Glomerular visceral epithelial cell (primary cell): ENCODE measurements around the gene NKX2-8.

Source experiments
- DNase-seq: peaks from one replicate; pipeline ENCODE4 v3.0.0-alpha.2; 2016; ENCODE audit errors: extremely low spot score

Gene NKX2-8

DNA sequence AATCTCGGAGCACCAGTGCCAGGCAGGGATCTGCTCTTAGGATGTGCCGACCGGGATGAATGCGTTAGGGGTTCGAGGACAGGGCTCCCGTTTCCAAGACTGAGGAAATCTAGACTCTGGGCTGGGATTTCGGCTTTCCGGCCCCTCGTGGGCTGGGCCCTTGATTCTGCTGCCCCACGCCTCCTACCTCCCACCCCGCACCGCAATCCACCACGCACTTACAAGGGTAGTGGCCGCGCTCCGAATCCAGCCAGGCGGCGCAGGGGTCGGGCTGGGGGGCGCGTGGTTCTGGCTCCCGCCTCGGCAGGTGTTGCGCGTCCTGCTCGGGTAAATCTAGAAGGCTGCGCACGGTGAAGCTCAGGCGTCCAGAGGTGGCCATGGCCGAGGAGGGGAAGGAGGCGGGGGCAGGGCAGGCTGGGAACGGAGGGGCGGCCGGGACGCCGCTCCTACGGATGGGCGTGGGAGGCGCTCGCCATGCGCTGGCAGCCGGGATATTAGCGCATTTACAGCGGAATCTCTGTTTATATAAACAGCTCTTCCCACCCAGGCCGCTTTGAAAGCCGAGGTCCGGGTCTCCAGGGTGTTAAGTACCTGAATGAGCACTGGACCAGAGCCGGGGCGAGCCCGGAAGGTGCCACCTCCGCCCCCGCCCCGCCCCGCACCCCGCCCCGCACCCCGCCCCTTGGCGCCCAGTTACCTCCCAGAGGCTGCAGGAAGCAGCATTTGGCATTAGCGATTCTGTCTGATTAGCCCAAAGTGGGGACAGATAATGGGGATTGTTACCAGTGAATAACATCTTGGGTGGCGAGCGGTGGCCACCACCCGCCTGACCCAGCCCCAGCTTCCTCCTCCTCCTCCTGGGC lies at the start of gene NKX2-8:
NKX2-8 (minus strand) TSS at position 604 of the 863 bp plus-strand sequence; CDS start at position 379, 225 bp downstream.
- DNase-seq, result no peak

DNA sequence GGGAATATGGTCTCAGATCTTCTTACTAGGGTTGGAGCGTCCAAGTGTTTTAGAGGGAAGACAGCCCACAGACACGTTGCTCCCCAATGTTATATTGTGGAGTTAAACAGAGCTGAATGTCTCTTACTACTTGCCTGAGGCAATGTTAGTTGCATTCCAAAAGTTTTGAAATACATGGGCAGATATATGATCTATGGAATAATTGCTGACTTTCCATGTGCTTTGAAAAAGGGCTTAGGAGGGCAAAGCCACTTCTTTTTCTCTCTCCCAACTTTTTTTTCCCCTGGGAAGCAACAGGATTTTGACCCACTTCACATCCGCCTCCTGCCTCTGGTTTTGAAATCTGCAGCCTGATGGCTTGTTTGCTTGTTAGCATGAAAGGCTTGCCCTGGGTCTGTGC lies 45.6 kb upstream of the NKX2-8 start:
- DNase-seq, result no peak

GRCh38 chr14:36626151-36626550 lies 43.7 kb upstream of the NKX2-8 start:
- no peak for DNase-seq

DNA sequence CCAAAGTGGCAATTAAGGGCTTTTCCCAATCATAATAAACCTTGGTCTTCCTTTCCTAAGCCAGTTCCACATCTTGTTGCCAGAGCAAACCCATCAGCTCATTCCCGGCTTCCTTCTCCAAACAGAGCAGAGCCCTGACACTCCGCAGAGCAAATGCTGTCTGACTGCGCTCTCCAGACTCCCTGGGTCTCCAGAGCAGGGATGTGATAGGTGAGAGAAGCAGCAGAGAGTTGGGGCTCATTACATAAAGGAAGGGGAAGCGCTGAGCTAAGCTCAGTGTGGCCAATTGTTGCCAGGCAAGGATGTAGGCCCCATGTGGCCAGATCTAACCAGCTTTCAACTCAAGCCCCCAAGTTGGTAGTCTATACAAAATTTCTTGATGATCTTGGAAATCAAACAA lies 43.0 kb upstream of the NKX2-8 start:
- DNase-seq, result no peak

- no peak for DNase-seq
These were observed 42.6 kb upstream of the NKX2-8 start for GRCh38 chr14:36625014-36625413.

DNA sequence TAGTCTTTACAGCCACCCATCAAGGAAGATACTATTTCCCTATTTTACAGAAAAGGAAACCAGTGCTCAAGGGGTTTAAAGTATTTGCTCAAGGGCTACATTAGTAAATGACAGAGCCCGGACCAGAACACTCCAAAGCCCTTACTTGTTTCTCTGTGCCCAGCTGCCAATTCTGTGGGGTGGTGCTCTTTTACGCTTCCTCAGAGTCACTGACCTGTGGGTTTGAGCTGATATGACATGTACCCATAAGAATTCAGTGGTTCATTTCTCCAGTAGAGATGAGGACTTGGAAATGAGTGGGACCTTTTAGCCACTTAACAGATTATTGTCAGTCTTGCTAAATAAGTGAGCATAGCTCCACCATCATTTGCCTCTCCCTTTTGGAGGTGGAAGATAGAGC lies 37.4 kb upstream of the NKX2-8 start:
- DNase-seq, result no peak

GRCh38 chr14:36619131-36619530 lies 36.7 kb upstream of the NKX2-8 start:
- no peak for DNase-seq

GRCh38 chr14:36618641-36619040 lies 36.2 kb upstream of the NKX2-8 start:
- no peak for DNase-seq

- no peak for DNase-seq
These were observed 35.4 kb upstream of the NKX2-8 start for GRCh38 chr14:36617824-36618223.

DNA sequence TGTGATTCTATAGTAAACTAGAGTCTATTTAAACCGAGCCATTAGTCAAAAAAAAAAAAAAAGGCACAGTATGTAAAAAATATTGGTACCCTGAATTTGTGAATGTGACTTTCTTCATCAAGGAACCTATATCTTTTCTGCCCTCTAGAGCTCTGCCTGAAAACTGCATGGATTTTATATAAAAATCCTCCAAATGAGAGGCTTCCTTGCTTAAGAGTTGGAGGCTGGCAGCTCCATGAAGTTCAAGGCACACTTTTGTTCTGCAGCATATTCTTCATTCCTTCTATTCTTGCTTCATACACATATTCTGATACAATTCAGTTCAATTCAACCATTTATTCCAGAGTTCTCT lies 23.1 kb upstream of the NKX2-8 start:
- no peak for DNase-seq

DNA sequence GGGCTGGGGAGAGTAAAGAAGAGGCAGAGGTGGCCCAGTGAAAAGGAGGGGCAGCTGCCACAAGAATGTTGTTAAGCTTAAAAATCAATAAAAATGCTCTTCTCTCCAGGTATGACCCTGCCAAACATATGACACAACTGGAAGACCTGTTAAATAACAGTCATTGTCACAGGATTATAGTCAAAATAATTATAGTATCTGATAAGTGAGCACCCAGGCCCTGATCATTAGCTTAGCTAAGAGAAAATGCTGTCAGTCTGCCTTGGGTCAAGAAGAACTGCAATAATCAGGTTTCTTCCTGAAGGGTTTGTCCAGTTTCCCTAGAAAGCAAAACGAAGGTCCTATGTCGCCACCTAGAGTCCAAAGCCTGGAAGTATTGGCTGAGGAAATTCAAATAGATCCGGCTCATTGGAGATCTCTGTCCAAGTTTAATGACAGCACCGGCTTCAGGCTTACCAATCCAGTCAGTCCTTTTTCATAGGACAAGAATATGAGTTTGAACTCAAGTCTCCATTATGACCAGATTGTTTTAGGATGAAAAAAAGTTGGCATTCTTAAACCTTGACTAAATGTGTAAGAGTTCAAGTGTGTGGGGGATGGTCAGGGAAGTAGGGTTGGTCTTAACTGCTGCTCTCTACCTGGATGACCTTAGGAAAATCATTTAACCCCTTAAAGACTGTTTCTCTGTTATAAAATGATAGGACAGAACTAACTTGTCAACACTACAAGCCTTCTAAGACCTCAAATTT lies 22.5 kb upstream of the NKX2-8 start:
- peak; percentile 67 for DNase-seq

DNA sequence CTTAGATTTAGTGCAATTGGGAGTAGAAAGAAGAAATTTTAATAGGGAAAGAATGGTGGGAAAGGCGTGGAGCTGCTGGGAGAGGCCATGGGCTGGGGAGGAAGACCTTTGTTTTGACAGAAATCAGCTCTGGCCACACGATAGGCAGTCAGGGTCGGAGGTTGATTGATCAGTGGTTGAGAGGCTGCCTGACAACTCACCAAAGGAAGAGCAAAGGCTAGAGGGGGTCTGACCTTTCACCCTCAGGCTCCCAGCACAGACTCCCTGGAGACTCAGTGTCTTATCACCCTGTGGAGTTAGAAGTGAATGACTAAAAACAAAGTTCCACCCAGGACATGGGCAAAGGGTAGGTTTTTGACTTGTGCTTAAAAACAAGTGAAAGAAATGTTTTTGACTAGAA lies 18.0 kb upstream of the NKX2-8 start:
- no peak for DNase-seq

DNA sequence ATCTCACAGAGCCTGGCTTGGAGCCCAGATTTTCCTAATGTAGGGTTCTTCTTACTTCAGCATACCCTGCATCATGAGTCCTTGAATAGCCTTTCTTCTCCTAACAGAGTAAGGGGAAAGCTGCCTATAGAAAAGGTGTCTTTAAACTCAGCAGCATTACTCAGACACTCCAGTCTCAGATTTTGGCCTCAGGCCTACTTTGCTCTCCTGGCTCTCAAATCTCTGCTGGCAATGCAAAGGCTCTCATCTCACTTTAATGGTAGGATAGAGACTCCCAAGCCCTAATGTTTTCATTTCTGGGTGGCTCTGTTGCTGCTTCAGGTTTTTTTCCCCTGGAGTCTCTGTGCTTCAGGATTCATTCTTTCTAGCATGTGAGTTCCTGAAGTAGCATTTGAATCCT lies 9.1 kb upstream of the NKX2-8 start:
- DNase-seq, result no peak

DNA sequence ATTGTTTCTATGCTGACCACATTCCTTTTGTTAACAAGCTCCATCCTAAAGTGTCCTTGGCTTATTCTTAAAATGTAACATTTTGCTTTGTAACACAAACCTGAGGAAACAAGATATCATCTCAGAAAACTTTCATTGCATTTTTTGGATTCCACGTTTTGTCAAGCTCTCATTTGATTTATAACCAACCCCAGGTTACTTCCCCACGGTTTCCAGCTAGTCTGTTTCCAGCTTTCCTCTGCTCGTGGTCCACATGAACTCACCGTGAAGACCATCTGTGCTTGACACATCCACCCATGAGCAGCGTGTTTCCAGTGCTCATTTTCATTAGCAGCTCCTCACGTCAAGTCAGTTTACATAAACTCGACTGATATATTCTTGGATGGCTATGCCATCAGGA lies 6.4 kb upstream of the NKX2-8 start:
- no peak for DNase-seq

DNA sequence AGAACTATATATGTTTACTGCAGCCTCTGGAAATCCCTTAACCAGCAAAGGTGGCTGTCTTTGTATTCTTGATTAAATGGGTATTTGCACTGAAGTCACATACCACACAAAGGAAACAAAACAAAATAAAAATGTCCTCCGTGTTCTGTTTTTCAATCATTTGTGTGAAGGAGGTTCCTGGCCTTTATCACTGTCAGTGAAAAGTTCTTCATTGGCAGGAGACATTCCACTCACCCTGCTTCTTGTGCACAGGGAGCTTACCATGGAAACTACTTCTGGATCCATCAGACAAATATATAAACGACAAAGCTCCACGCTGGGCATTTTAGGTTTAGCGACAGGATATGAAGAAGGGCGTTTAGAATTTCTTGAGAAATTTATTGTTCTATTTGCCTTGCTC lies 5.7 kb upstream of the NKX2-8 start:
- no peak for DNase-seq

- no peak for DNase-seq
These were observed 2.7 kb upstream of the NKX2-8 start for GRCh38 chr14:36585100-36585499.

DNA sequence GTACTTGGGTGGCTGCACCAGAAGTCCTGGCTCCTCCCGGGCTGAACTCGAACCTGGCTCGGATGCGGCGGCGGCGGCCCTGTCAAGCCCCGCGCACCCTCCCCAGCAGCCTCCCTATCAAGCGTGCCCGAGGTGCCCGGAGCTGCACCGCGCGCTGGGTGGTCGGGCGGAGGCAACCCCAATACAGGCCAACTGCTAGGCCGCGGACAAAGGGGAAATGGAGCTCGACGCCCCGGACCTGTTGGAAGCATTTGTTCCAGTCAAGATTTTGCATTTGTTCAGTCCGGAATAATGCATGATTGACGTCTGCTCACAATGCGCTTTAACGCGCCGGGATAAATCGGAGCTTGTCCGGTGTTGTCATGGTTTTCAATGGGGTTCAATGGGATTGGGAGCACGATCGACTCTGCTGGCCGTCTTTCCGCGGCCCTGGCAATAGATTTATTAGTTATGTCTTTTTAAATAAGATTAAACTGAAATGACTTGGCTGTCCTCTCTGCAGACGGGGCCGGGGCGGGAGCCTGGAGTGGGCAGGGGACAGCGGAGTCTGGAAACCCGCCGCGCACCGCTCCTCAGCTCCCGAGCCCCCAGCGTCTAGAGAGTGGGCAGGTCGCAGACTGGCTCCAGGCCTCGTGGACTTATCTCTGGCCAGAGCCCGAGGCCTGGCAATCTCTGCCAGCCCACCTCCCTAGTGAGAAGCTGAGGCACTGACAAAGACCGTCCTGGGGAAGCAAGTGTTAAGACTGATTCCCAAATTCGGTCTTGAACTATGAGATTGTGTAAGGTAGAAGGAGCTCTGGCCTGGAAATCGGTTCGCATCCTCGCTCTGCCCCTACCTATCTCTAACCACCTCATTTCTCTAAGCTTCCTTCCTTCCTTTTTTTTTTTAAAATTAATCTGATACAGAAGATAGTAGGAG lies 1.7 kb upstream of the NKX2-8 start:
- DNase-seq, result no peak

GRCh38 chr14:36583242-36583892 lies 953 bp upstream of the NKX2-8 start:
- no peak for DNase-seq

GRCh38 chr14:36582874-36583241 lies 444 bp upstream of the NKX2-8 start:
- DNase-seq, result no peak

GRCh38 chr14:36580856-36581831 lies 1.3 kb downstream of the NKX2-8 start:
- peak; percentile 11 for DNase-seq
